ENCODE data around the gene SHD. TPM values are rescaled to one million over a fixed set of nuclear protein-coding genes. Genes with fewer than 3 reads are reported as not detected.

SHD gene
- total RNA-seq, 1 donor from 2014 or later = not detected

GRCh38 chr19:4329858-4330257, 50.8 kb downstream of the SHD start:
- Mint-ChIP-seq H3K9me3 (ENCODE audit: unreplicated experiment) (no peaks in the 10 kb centered on the region), H3K4me3 (ENCODE audit: unreplicated experiment) (no peak overlapping the region), H3K27ac (ENCODE audit: unreplicated experiment) (no peak overlapping the region), H3K27me3 (ENCODE audit: unreplicated experiment) (peaks cover 8% of the 10 kb centered on the region), H3K36me3 (ENCODE audit: unreplicated experiment) (no peaks in the 10 kb centered on the region), H3K4me1 (ENCODE audit: unreplicated experiment) (peaks cover 20% of the 10 kb centered on the region)
- DNase-seq (ENCODE audit: extremely low spot score, unreplicated experiment) = no peak
- no peak for TF ChIP-seq CTCF (IDR thresholded peaks at IDR 0.05)

- no peaks in the 10 kb centered on the region for H3K27me3 Mint-ChIP-seq (ENCODE audit: unreplicated experiment)
- H3K27ac Mint-ChIP-seq (ENCODE audit: unreplicated experiment) = no peak overlapping the region
- H3K9me3 Mint-ChIP-seq (ENCODE audit: unreplicated experiment) = no peaks in the 10 kb centered on the region
- H3K4me1 Mint-ChIP-seq (ENCODE audit: unreplicated experiment) = peaks cover 8% of the 10 kb centered on the region
- H3K4me3 Mint-ChIP-seq (ENCODE audit: unreplicated experiment) = no peak overlapping the region
- H3K36me3 Mint-ChIP-seq (ENCODE audit: unreplicated experiment) = no peaks in the 10 kb centered on the region
- no peak for DNase-seq (ENCODE audit: extremely low spot score, unreplicated experiment)
- TF ChIP-seq CTCF (IDR thresholded peaks at IDR 0.05) = no peak
Measured at GRCh38 chr19:4334929-4335570, 56.0 kb downstream of the SHD start.

- no peak for DNase-seq (ENCODE audit: extremely low spot score, unreplicated experiment)
- H3K4me3 Mint-ChIP-seq (ENCODE audit: unreplicated experiment) = peak overlapping the region; percentile 66
- no peaks in the 10 kb centered on the region for H3K36me3 Mint-ChIP-seq (ENCODE audit: unreplicated experiment)
- H3K27me3 Mint-ChIP-seq (ENCODE audit: unreplicated experiment) = no peaks in the 10 kb centered on the region
- peak overlapping the region; percentile 86 for H3K27ac Mint-ChIP-seq (ENCODE audit: unreplicated experiment)
- TF ChIP-seq CTCF (IDR thresholded peaks at IDR 0.05) = no peak
- peaks cover 15% of the 10 kb centered on the region for H3K4me1 Mint-ChIP-seq (ENCODE audit: unreplicated experiment)
- no peaks in the 10 kb centered on the region for H3K9me3 Mint-ChIP-seq (ENCODE audit: unreplicated experiment)
Measured at GRCh38 chr19:4337906-4338440, 58.9 kb downstream of the SHD start.

GRCh38 chr19:4338441-4339355, 59.6 kb downstream of the SHD start, which contains the start of gene STAP2:
Gene STAP2 (minus strand): TSS chr19:4338827. CDS start chr19:4338753, 74 bp downstream.
- Mint-ChIP-seq H3K27me3 (ENCODE audit: unreplicated experiment) (no peaks in the 10 kb centered on the region), H3K36me3 (ENCODE audit: unreplicated experiment) (no peaks in the 10 kb centered on the region), H3K4me3 (ENCODE audit: unreplicated experiment) (peak within 1 kb of the TSS; percentile 66), H3K4me1 (ENCODE audit: unreplicated experiment) (peaks cover 15% of the 10 kb centered on the region), H3K27ac (ENCODE audit: unreplicated experiment) (peak within 1 kb of the TSS; percentile 86), H3K9me3 (ENCODE audit: unreplicated experiment) (no peaks in the 10 kb centered on the region)
- TF ChIP-seq CTCF (IDR thresholded peaks at IDR 0.05) = no peak
- no peak for DNase-seq (ENCODE audit: extremely low spot score, unreplicated experiment)

Other genes with a start within 250 kb of the SHD start
- gene ZBTB7A, start 212.4 kb upstream of the SHD start, total RNA-seq = 29.4 and 30.0 TPM in 2 replicates
- 174 and 182 TPM in 2 replicates for gene MAP2K2, start 155.1 kb upstream of the SHD start, total RNA-seq
- gene CREB3L3, start 125.6 kb upstream of the SHD start, total RNA-seq = not detected in 2 replicates
- 23.9 and 26.0 TPM in 2 replicates for gene SIRT6, start 96.7 kb upstream of the SHD start, total RNA-seq
- 0.73 and 0.89 TPM in 2 replicates for gene ANKRD24, start 96.6 kb upstream of the SHD start, total RNA-seq
- gene EBI3, start 49.7 kb upstream of the SHD start, total RNA-seq = 1.0 and 1.6 TPM in 2 replicates
- 21.0 and 21.7 TPM in 2 replicates for gene YJU2, start 32.2 kb upstream of the SHD start, total RNA-seq
- gene TMIGD2, start 23.1 kb downstream of the SHD start, total RNA-seq = not detected in 2 replicates
- gene FSD1, start 25.3 kb downstream of the SHD start, total RNA-seq = 13.3 and 15.6 TPM in 2 replicates
- 2.7 and 5.9 TPM in 2 replicates for gene STAP2, start 59.6 kb downstream of the SHD start, total RNA-seq
- 14.2 and 20.0 TPM in 2 replicates for gene MPND, start 64.3 kb downstream of the SHD start, total RNA-seq
- 105 and 115 TPM in 2 replicates for gene SH3GL1, start 121.3 kb downstream of the SHD start, total RNA-seq
- gene CHAF1A, start 123.4 kb downstream of the SHD start, total RNA-seq = 9.7 and 14.0 TPM in 2 replicates
- gene UBXN6, start 178.5 kb downstream of the SHD start, total RNA-seq = 96.8 and 106 TPM in 2 replicates
- 59.8 and 68.8 TPM in 2 replicates for gene HDGFL2, start 193.0 kb downstream of the SHD start, total RNA-seq
- gene PLIN4, start 239.2 kb downstream of the SHD start, total RNA-seq = not detected in 2 replicates